BLaER1 (cell line): ENCODE measurements around the gene FAM180B.

Source experiments
- H3K27ac ChIP-seq: shearing (Covaris generic); formaldehyde crosslinking; 2 replicates; pipeline ENCODE4 v1.8.1; 2022
- H3K27me3 ChIP-seq: shearing (Covaris generic); formaldehyde crosslinking; 2 replicates; pipeline ENCODE4 v1.8.1; 2022
- H3K36me3 ChIP-seq: shearing (Covaris generic); formaldehyde crosslinking; 2 replicates; pipeline ENCODE4 v1.8.1; 2022
- H3K4me1 ChIP-seq: shearing (Covaris generic); formaldehyde crosslinking; 2 replicates; pipeline ENCODE4 v1.8.1; 2022
- H3K4me2 ChIP-seq: shearing (Covaris generic); formaldehyde crosslinking; 2 replicates; pipeline ENCODE4 v1.8.1; 2022
- H3K4me3 ChIP-seq: shearing (Covaris generic); formaldehyde crosslinking; 2 replicates; pipeline ENCODE4 v1.8.1; 2022
- H3K9ac ChIP-seq: shearing (Covaris generic); formaldehyde crosslinking; 2 replicates; pipeline ENCODE4 v1.8.1; 2022
- H3K9me3 ChIP-seq: shearing (Covaris generic); formaldehyde crosslinking; 2 replicates; pipeline ENCODE4 v1.8.1; 2022
- H4K20me1 ChIP-seq: shearing (Covaris generic); formaldehyde crosslinking; 2 replicates; pipeline ENCODE4 v1.8.1; 2022
- Cebpa-rat ChIP-seq: shearing (Covaris generic); IDR thresholded peaks from 2 replicates; pipeline ENCODE4 v1.8.1; 2022

FAM180B gene

DNA sequence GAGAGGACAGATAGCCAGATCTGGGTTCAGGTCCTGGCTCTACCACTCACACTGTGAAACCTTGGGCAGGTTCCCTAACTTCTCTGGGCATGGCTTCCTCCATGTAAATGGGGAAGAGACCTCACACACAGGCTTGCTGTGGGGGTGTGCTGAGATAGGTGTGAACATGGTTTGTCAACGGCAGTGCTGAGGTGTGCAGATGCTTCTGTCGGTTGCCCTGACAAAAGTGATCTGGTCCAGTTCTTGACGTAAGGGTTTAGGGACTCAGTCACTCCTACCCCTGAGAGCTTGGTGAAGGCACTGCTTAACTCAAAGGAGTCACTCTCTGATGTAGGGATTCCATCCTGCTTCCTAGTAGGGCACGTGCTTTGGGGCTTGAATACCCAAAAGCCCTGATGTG is 5.8 kb downstream of the FAM180B start:
- H3K4me2 ChIP-seq = peak overlapping the region; percentile 82
- no peak for TF ChIP-seq Cebpa-rat
- peak overlapping the region; percentile 57; the same call in 1 of the 2 replicates for H3K27ac ChIP-seq
- H3K4me3 ChIP-seq = peak overlapping the region; percentile 7
- H3K27me3 ChIP-seq = peaks cover 46% of the 10 kb centered on the region
- H3K4me1 ChIP-seq = peaks cover 56% of the 10 kb centered on the region
- H3K9ac ChIP-seq = no peak overlapping the region
- H3K36me3 ChIP-seq = peaks cover 15% of the 10 kb centered on the region; the same call in 1 of the 2 replicates
- 0 out of 2 replicates have a peak, but pooled peaks cover 4% of the 10 kb centered on the region for H4K20me1 ChIP-seq
- H3K9me3 ChIP-seq = no peaks in the 10 kb centered on the region

DNA sequence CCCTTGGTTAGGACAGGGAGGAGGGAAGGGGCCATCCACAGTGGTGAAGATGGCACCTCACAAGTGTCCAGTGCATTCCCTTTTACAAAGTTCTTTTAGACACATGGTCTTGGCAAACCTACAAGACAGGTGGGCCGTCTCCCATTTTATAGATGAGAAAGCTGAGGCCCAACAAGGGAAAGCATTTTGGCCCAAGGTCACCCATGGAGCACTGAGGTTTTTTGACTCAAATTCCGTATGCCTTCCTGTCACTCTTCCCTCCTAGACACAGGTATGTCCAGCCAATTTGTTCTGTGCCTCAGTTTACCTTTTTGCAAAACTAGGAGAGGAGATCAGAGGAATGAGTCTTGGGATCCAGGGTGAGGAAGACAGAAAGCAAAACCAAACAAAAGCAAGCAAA is 6.5 kb downstream of the FAM180B start:
- H3K4me3 ChIP-seq = no peak overlapping the region; the same call in 1 of the 2 replicates
- peaks cover 49% of the 10 kb centered on the region for H3K4me1 ChIP-seq
- TF ChIP-seq Cebpa-rat = no peak
- peaks cover 46% of the 10 kb centered on the region for H3K27me3 ChIP-seq
- H4K20me1 ChIP-seq = 0 out of 2 replicates have a peak, but pooled peaks cover 4% of the 10 kb centered on the region
- peak overlapping the region; percentile 82 for H3K4me2 ChIP-seq
- no peak overlapping the region for H3K27ac ChIP-seq
- no peaks in the 10 kb centered on the region for H3K9me3 ChIP-seq
- H3K36me3 ChIP-seq = peaks cover 15% of the 10 kb centered on the region; the same call in 1 of the 2 replicates
- H3K9ac ChIP-seq = no peak overlapping the region

DNA sequence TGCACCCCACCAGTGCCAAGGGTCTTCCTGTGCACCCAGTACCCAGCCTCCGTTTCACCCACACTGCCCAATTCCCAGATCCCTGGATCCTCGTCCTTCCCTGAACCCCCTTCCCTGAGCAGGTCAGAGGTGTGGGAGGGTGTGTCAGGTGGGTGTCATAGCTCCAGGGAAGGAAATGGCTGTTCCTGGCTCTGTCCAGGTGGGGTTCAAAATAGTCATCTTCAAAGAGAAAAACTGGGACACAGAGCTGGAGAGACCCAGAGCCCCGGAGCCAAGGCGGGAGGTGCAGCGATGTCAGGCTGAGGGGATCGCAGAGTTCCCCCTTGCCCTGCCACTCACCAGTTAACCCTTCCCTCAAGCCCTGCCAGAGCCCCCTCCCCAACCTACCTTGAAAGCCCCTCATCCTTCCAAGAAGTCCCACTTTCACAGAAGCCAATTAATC is 7.0 kb downstream of the FAM180B start:
- 0 out of 2 replicates have a peak overlapping the region, but pooled peaks have one; percentile 4 for H3K9ac ChIP-seq
- peak overlapping the region; percentile 22 for H3K4me3 ChIP-seq
- H3K36me3 ChIP-seq = peaks cover 15% of the 10 kb centered on the region; the same call in 1 of the 2 replicates
- no peak overlapping the region for H3K27ac ChIP-seq
- peaks cover 46% of the 10 kb centered on the region for H3K27me3 ChIP-seq
- peaks cover 44% of the 10 kb centered on the region for H3K4me1 ChIP-seq
- no peak for TF ChIP-seq Cebpa-rat
- H4K20me1 ChIP-seq = 0 out of 2 replicates have a peak, but pooled peaks cover 4% of the 10 kb centered on the region
- peak overlapping the region; percentile 82 for H3K4me2 ChIP-seq
- H3K9me3 ChIP-seq = no peaks in the 10 kb centered on the region

DNA sequence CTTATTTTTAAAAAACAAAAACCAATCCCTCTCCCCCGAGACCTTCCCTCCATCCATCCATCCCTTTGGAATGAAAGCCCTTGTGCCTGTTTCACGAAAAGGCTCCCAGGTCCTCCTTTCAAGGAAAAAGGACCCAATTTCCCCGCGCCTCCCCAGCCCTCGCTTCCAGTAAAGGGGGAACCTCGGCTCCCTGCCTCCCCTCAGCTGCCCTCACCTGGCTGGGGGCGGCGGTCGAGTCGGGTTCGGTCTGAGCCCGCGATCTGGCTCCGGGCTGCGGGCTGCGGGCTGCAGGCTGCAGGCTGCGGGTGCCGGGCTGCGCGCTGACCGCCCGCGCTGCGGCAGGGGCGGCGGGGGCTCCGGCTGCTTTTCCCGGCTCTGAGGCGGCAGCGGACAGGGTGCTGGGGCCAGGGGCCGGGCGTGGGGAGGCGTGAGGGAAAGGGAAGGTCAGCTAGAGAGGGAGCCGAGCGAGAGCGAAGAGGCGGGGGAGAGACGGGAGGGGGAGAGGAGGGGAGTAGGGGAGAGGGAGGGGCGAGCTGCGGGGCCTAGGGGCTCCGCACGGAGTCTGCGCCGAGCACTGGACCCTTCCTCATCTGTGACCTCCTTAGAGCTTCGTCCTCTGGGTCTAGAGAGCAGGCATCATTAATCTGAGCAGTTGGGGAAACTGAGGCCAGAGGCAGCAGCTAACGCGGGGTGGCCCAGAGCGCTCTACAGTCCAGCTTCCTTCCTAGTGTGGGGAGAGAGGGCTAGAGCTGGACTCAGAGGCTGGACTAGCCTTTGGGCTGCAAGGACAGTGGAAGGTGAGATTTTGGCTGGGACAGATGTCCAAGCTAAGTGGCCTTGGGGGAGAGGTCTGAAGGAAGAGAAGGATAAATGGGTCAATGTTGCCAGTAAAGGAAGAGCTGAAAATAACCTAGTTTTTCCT is 7.7 kb downstream of the FAM180B start, which contains the start of gene C1QTNF4:
Gene C1QTNF4 (minus strand): TSS at position 478 of the 922 bp plus-strand sequence. CDS start 3,601 bp downstream, outside the sequence.
- peaks cover 41% of the 10 kb centered on the region for H3K4me1 ChIP-seq
- 0 out of 2 replicates have a peak within 1 kb of the TSS, but pooled peaks have one; percentile 4 for H3K9ac ChIP-seq
- peaks cover 14% of the 10 kb centered on the region; the same call in 1 of the 2 replicates for H3K36me3 ChIP-seq
- 0 out of 2 replicates have a peak, but pooled peaks cover 4% of the 10 kb centered on the region for H4K20me1 ChIP-seq
- H3K27me3 ChIP-seq = peaks cover 46% of the 10 kb centered on the region
- no peak for TF ChIP-seq Cebpa-rat
- H3K4me3 ChIP-seq = peak within 1 kb of the TSS; percentile 22
- no peak within 1 kb of the TSS for H3K27ac ChIP-seq
- H3K4me2 ChIP-seq = peak within 1 kb of the TSS; percentile 82
- H3K9me3 ChIP-seq = no peaks in the 10 kb centered on the region

DNA sequence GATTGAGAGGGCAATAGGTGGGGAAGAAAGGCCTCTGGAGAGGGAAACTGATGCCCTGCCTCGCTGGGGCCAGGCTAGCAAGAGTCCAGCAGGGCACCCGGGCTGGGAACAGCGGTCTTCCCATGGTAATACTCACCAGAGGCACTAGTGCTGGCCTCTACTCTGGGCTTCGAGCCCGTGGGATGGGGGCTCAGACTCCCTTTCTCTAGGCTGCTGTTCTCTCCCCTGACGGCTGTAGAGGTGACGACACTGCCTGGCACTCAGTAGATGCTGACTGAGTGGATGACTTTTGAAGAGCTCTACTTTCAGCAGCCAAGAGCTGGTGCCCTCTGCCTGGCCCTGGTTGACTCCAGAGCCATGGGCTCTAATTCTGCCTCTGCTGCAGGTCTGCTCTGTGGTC is 8.6 kb downstream of the FAM180B start:
- Histone ChIP-seq H3K27ac (no peak overlapping the region), H3K4me1 (peaks cover 41% of the 10 kb centered on the region), H3K36me3 (0 out of 2 replicates have a peak, but pooled peaks cover 6% of the 10 kb centered on the region), H3K9me3 (no peaks in the 10 kb centered on the region), H3K27me3 (peaks cover 46% of the 10 kb centered on the region), H3K9ac (no peak overlapping the region), H3K4me3 (no peak overlapping the region), H4K20me1 (0 out of 2 replicates have a peak, but pooled peaks cover 4% of the 10 kb centered on the region), H3K4me2 (no peak overlapping the region)
- TF ChIP-seq Cebpa-rat = no peak

DNA sequence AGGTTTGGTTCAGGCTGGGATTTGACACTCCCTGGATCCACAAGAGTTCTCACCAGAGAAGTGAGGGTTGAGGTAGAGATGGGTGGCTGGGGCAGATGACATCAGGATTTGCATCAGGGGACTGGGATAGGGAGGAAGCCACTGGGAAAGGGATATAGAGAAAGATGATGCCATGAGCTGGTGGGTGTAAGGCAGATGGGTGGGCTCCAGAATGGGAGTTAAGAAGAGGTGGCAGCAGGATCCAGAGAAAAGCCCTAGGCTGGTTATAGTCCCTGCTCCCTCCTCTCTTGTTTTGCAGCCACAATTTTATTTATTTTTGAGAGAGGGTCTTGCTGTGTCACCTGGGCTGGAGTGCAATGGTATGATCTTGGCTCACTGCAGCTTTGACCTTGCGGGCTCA is 9.5 kb downstream of the FAM180B start:
- Histone ChIP-seq H3K4me1 (peaks cover 32% of the 10 kb centered on the region), H3K4me3 (no peak overlapping the region), H3K4me2 (no peak overlapping the region), H4K20me1 (0 out of 2 replicates have a peak, but pooled peaks cover 4% of the 10 kb centered on the region), H3K27me3 (peaks cover 46% of the 10 kb centered on the region), H3K9ac (no peak overlapping the region), H3K27ac (no peak overlapping the region), H3K36me3 (no peaks in the 10 kb centered on the region), H3K9me3 (no peaks in the 10 kb centered on the region)
- no peak for TF ChIP-seq Cebpa-rat

DNA sequence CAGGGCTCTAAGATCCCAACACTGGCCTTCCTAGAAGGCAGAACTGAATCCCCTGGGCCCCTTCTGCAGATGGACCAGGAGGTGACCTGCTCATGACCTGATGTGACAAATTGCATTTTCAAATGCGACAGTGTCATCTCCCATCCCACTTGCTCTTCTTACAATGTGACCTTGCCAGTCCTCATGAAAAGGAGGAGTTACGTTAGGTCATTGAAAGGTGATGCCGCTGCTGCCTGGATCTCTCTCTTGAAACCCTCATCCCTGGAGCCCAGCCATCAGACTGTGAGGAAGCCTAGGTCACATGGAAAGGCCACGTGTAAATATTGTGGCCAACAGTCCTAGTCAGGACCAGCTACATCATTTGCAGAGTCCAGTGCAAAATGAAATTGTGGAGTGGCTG is 13.4 kb downstream of the FAM180B start:
- Histone ChIP-seq H3K4me2 (no peak overlapping the region), H3K27ac (no peak overlapping the region), H4K20me1 (0 out of 2 replicates have a peak, but pooled peaks cover 4% of the 10 kb centered on the region), H3K4me1 (no peaks in the 10 kb centered on the region), H3K27me3 (peaks cover 13% of the 10 kb centered on the region), H3K4me3 (no peak overlapping the region), H3K9me3 (no peaks in the 10 kb centered on the region), H3K36me3 (no peaks in the 10 kb centered on the region), H3K9ac (no peak overlapping the region)
- no peak for TF ChIP-seq Cebpa-rat

DNA sequence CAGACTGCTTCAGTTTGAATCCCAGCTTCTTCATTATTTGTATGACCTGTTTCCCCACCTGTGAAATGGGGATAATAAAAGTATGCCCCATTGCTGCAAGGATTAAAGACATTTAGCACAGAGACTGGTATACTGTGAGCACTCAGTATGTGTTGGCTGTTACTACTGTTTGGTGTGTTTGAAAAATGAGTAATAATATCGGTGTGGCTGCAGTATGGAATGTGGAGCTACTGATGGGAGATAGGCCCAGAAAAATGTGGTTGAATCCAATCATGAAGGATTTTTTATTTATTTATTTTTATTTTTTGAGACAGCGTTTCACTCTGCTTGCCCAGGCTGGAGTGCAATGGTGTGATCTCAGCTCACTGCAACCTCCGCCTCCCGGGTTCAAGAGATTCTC is 16.8 kb downstream of the FAM180B start:
- Histone ChIP-seq H3K4me2 (no peak overlapping the region), H3K36me3 (no peaks in the 10 kb centered on the region; the same call in 1 of the 2 replicates), H3K27me3 (no peaks in the 10 kb centered on the region), H3K4me1 (peaks cover 16% of the 10 kb centered on the region), H3K4me3 (no peak overlapping the region), H4K20me1 (no peaks in the 10 kb centered on the region), H3K9me3 (no peaks in the 10 kb centered on the region), H3K27ac (no peak overlapping the region), H3K9ac (no peak overlapping the region)
- TF ChIP-seq Cebpa-rat = no peak

DNA sequence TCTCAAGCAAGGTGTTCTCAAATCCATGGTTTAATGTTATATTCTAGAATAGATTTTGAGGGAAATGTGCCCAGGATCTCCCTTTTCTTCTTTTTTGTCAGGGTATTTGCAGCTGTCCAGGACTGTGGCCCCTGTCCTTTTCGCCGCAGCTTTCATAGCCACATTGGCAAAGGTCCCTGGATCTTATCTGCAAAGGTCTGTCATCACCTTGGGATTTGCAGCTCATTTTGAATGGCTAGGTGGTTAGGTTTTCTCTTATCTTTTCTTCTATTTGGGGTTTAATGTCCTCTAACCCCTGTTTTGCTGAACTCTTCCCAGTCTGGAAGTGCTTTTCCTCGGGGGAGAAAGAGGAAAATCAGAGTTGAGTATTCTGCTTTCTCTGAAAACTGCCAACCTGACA is 19.4 kb downstream of the FAM180B start:
- H3K27ac ChIP-seq = no peak overlapping the region
- no peaks in the 10 kb centered on the region for H3K27me3 ChIP-seq
- H3K4me3 ChIP-seq = no peak overlapping the region
- TF ChIP-seq Cebpa-rat = no peak
- H3K36me3 ChIP-seq = peaks cover 12% of the 10 kb centered on the region; the same call in 1 of the 2 replicates
- peaks cover 23% of the 10 kb centered on the region for H3K4me1 ChIP-seq
- H3K4me2 ChIP-seq = peak overlapping the region; percentile 48; the same call in 1 of the 2 replicates
- no peaks in the 10 kb centered on the region for H3K9me3 ChIP-seq
- no peaks in the 10 kb centered on the region for H4K20me1 ChIP-seq
- H3K9ac ChIP-seq = no peak overlapping the region

DNA sequence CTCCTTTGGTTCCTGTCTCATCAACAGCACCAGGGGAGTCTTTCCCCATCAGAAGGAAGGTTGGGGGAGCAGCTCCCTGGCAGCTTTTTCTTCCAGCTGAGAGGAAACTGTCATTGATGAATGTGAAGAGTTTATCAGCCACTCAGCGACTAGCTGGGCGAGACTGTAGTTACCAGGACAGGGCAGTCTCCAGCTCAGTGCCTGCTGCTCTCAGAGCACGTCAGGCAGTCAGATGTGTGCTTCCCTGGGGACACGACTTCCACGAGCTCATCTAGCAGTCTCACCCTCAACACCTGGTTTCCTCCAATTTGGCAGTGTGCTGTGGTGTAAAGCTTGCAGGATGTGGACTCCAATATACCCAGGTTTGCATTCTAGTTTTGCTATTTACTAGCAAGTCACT is 20.3 kb downstream of the FAM180B start:
- Histone ChIP-seq H3K4me2 (peak overlapping the region; percentile 48), H3K27me3 (no peaks in the 10 kb centered on the region), H3K36me3 (peaks cover 13% of the 10 kb centered on the region; the same call in 1 of the 2 replicates), H3K4me3 (no peak overlapping the region), H3K27ac (0 out of 2 replicates have a peak overlapping the region, but pooled peaks have one; percentile 10), H3K9me3 (no peaks in the 10 kb centered on the region), H3K9ac (peak overlapping the region; percentile 30; the same call in 1 of the 2 replicates), H4K20me1 (no peaks in the 10 kb centered on the region), H3K4me1 (peaks cover 31% of the 10 kb centered on the region)
- TF ChIP-seq Cebpa-rat = no peak
